ENCODE measurements around the gene CPA4. TPM values are rescaled to one million over a fixed set of nuclear protein-coding genes. Genes with fewer than 3 reads are reported as not detected.
"Not testable (repeated sequence)": the region's sequence is repeated elsewhere in the genome, so short reads cannot be mapped to it uniquely, and the experiment has no call there.

Gene CPA4
- total RNA-seq: not detected
- long read RNA-seq: 0 reads

GRCh38 chr7:130292682-130293257 is at the start of gene CPA4:
Gene CPA4 (plus strand): TSS chr7:130293161. CDS start chr7:130293181, 20 bp downstream.
- intact Hi-C loops (cut with DNase I): no loop called here
- ATAC-seq (no peak), DNase-seq (ENCODE audit: missing footprints) (no peak)

- not testable (repeated sequence) for DNase-seq (ENCODE audit: missing footprints); ATAC-seq
- intact Hi-C loops (cut with DNase I): loop anchor here (2.0 kb wide), 1 partner anchor 479 kb away; no protein-coding TSS in a partner anchor
Measured at GRCh38 chr7:130243486-130243885, 49.5 kb upstream of the CPA4 start.

- DNase-seq (ENCODE audit: missing footprints); ATAC-seq; intact Hi-C loops (cut with DNase I): not testable (repeated sequence)
Measured at GRCh38 chr7:130246491-130246890, 46.5 kb upstream of the CPA4 start.

GRCh38 chr7:130248842-130249241 is 44.1 kb upstream of the CPA4 start:
- DNase-seq (ENCODE audit: missing footprints); ATAC-seq; intact Hi-C loops (cut with DNase I): not testable (repeated sequence)

- intact Hi-C loops (cut with DNase I); DNase-seq (ENCODE audit: missing footprints); ATAC-seq: not testable (repeated sequence)
Measured at GRCh38 chr7:130249626-130250025, 43.3 kb upstream of the CPA4 start.

- DNase-seq (ENCODE audit: missing footprints): no peak
- intact Hi-C loops (cut with DNase I): no loop called here
- no peak for ATAC-seq
Measured at GRCh38 chr7:130254555-130254954, 38.4 kb upstream of the CPA4 start.

GRCh38 chr7:130256704-130257103 is 36.3 kb upstream of the CPA4 start:
- DNase-seq (ENCODE audit: missing footprints) (no peak), ATAC-seq (no peak)
- intact Hi-C loops (cut with DNase I): no loop called here

GRCh38 chr7:130258494-130259078 is 34.4 kb upstream of the CPA4 start:
- DNase-seq (ENCODE audit: missing footprints) (no peak), ATAC-seq (no peak)
- intact Hi-C loops (cut with DNase I): no loop called here

GRCh38 chr7:130262448-130262847 is 30.5 kb upstream of the CPA4 start:
- intact Hi-C loops (cut with DNase I): no loop called here
- DNase-seq (ENCODE audit: missing footprints) (no peak), ATAC-seq (no peak)

- intact Hi-C loops (cut with DNase I): no loop called here
- ATAC-seq: no peak
- DNase-seq (ENCODE audit: missing footprints): no peak
Measured at GRCh38 chr7:130263130-130263529, 29.8 kb upstream of the CPA4 start.

- ATAC-seq (no peak), DNase-seq (ENCODE audit: missing footprints) (no peak)
- intact Hi-C loops (cut with DNase I): no loop called here
Measured at GRCh38 chr7:130266258-130266960, 26.6 kb upstream of the CPA4 start, which contains the start of gene CPA2. Gene CPA2 (plus strand): TSS chr7:130266863. CDS start chr7:130266882, 19 bp downstream.

GRCh38 chr7:130266961-130267321 is 26.0 kb upstream of the CPA4 start:
- no peak for ATAC-seq
- intact Hi-C loops (cut with DNase I): no loop called here
- no peak for DNase-seq (ENCODE audit: missing footprints)

GRCh38 chr7:130268463-130269317 is 24.3 kb upstream of the CPA4 start:
- intact Hi-C loops (cut with DNase I): no loop called here
- no peak for DNase-seq (ENCODE audit: missing footprints)
- no peak for ATAC-seq

GRCh38 chr7:130269318-130269694 is 23.7 kb upstream of the CPA4 start:
- intact Hi-C loops (cut with DNase I): no loop called here
- ATAC-seq (no peak), DNase-seq (ENCODE audit: missing footprints) (no peak)

- ATAC-seq (no peak), DNase-seq (ENCODE audit: missing footprints) (no peak)
- intact Hi-C loops (cut with DNase I): no loop called here
Measured at GRCh38 chr7:130270947-130271800, 21.8 kb upstream of the CPA4 start.

GRCh38 chr7:130272381-130273080 is 20.4 kb upstream of the CPA4 start:
- ATAC-seq (peak; percentile 33), DNase-seq (ENCODE audit: missing footprints) (no peak)
- intact Hi-C loops (cut with DNase I): no loop called here

- peak; percentile 8 for ATAC-seq
- intact Hi-C loops (cut with DNase I): no loop called here
- DNase-seq (ENCODE audit: missing footprints): no peak
Measured at GRCh38 chr7:130273081-130273932, 19.7 kb upstream of the CPA4 start.
